HG03571 (cell line): Measurements from ENCODE around the gene RIN3.
"Not testable (repeated sequence)": the region's sequence is repeated elsewhere in the genome, so short reads cannot be mapped to it uniquely, and the experiment has no call there.

ENCODE experiments used
- ATAC-seq: cut with Tn5 transposase; IDR thresholded peaks from one replicate; pipeline ENCODE4 v1.9.1; 2021; ENCODE audit not compliant: unreplicated experiment

Gene RIN3

DNA sequence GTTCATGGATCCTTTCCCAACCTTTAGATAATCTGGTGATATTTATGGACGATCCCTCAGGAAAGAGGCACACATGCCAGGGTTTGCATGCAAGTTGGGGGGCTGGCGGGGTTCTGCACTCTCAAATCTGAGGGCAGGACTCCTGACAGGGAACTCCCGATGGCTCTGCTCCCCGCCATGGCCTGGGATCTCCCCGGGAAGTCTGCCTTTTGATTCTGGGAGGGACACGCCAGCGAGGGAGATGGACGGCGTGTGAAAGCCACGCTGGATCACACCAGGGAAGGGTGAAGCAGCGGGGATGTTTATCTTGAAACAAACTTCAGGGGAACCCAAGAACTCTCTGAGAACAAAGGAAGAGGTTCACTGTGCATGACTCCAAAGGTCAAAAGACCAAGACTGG, 191.2 kb downstream of the RIN3 start:
- no peak for ATAC-seq

DNA sequence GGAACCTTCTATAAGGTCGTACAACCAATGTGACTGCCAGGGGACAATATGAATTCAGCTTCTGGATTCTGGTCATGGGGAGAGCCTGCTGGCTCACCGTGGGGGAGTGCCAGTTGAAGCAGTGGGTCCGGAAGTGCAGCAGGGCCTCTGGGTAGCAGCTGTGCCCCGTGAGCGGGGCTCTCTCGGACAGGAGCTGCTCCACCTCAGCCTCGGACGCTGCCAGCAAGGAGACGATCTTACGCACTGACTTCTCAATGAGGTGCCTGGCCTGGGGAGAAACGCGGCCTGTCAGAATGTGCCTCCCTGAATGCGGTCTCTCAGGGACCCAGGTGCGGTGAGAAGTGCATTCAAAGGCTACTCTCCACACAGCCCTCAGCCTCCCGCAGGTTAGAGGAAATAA, 192.8 kb downstream of the RIN3 start:
- no peak for ATAC-seq

DNA sequence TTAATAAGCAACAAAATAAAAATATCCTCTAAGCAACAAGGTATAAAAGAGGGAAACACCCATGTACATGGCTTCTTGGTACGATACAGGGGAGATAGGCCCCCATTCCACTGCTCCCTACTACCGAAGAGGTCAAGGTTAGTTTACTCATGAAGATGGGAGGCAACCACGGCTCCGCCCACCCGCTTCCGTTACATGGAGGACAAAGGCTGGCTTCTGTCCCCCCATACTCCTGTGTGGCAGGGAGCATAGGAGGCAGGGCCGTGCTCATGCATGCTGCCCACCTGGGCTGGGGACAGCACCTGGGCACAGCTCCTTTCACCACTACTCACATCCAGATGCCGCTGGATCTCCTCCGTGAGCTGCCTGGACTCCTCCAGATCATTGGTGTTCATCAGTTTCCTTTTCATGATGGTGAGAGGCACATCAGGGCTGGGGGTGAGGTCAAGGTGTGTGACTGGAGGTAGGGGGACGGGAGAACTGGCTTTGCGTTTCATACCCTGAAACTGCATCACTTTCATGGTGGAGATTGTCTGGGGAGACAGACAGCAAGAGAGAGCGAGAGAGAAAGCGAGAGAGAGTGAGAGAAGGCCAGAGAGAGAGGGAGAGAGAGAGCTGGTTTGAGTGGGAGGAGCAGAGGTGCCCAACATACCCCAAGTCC, 195.9 kb downstream of the RIN3 start:
- no peak for ATAC-seq

DNA sequence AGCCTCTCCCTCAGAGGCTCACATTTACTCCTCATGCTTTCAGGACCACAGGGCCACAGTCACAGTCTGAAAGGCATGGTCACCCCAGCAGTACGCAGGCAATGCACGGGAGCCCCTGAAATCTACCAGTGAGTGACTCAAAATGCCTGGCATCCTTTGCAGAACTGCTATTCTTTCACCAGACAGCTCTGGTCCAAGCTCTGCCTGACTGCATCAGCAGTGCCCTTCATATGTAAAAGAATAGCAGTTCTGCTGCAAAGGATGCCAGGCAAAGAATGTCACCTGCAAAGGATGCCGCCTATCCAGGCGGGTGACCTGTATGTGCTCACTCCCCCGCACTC, 196.4 kb downstream of the RIN3 start:
- ATAC-seq, result no peak

DNA sequence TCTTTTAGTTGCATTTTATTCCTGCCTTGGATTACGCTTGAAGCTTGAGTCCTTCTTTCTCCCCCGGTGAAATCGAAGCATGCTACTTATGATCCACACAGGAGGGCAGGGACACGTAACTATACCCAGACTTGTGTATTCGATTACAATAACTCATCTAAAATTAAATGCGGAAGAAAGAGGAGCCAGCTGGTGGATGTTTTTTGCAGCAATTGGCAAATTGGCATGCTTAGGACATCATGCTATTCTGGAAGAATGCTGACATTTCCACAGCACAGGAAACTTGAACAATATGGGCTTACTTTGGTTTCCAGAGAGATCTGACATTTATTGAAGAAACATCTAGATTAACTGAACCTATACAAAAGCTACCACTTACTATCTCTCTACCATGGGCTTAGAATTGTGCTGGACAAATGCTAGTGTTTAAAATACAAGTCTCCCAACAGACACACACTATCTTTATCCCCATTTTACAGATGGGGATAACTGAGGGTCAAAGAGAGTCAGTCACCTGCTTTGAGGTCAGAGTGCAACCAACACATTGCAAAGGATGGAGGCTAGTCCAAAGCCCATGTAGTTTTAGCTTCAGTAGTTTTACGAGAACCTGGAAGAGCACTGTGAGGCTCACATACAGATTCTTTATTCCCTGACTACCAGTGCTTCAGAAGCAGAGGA, 198.5 kb downstream of the RIN3 start:
- ATAC-seq, result no peak

DNA sequence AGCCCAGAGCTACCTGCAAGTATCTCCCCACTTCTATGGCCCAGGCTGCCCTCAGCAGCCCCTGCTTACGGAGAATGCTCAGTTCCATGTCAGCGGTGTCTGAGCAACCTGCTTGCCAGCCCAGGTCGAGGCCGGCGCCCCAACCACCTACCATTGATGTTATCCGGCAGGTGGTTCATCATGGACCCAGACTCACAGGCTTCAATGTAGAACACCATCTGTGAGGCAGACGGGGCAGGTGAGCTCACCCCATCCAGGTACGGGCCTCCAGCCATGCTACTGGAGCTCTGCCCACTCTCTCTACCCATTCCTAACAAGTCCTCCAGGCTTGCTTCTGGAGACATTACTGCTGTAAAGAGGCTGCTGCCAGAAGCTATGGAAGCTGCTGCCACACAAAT, 199.1 kb downstream of the RIN3 start:
- no peak for ATAC-seq

DNA sequence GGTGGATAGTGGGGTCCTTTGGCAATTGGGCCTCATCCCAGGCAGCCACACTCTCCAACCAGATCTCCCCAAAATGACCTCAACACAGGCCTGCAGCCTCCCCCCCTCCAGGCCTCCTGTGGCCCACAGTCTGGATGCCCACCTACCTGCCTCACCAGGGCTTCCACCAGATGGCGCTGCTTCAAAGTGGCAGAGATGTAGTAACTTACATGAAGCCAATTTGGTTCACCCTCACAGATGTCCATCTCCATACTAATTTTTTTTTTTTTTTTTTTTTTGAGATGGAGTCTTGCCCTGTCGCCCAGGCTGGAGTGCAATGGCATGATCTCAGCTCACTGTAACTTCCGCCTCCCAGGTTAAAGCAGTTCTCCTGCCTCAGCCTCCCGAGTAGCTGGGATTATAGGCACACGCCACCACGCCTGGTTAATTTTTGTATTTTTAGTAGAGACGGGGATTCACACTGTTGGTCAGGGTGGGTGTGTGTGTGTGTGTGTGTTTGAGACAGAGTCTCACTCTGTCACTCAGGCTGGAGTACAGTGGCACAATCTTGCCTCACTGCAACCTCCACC, 201.2 kb downstream of the RIN3 start:
- ATAC-seq, result not testable (repeated sequence)

DNA sequence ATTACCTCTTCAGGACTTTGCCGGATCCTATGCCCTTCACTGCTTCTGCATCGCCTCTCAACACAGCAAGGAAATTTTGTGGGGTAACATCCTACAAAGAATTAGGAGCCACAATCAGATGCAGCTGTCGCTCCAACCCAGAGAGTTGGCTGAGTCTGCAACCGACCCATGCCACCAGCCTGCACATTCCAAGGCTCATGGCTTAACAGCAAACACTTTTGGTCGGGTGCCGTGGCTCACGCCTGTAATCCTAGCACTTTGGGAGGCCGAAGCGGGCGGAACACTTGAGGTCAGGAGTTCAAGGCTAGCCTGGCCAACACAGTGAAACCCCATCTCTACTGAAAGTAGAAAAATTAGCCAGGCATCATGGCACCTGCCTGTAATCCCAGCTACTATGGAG, 202.6 kb downstream of the RIN3 start:
- ATAC-seq, result no peak

DNA sequence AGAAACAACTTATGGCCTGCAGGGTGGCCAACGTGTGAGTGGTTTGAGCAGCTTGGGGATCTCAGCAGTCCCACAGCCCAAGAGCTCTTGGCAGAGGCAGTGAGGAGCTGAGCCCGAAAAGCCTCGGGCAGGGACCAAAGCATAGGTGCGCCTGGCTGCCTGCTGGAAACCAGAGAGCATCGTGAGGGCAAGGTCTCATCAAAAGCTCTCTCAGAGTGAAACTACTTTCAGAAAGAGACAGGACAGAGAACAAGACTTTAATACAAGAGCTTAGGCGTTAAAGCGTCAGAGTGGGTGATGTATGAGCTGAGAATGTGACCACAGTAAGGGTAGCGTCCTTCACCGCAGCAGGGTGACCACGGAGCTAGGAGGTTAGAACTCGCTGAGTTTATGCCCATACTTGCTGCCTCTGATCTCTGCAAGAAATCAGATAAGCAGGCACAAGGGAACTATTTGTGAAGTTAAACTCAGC, 204.0 kb downstream of the RIN3 start:
- ATAC-seq, result no peak

DNA sequence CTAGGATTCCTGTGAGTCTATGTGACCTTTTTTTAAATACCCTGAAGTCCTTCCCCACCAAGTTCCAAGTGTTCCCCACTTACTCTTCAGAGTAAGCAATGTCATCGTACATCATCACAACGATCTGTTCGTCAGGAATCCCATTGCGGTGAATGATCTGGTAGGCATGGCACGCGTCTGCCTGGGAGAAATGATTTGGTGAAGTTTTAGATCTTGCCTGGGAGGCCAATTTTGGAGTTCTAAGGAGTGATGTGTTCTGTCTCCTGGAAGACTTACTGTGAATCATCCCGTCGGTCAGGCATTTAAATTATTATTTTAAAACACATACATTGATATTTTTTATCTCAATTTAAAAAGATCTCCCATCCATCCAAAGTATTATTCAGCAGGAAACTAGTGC, 205.1 kb downstream of the RIN3 start:
- ATAC-seq, result no peak

DNA sequence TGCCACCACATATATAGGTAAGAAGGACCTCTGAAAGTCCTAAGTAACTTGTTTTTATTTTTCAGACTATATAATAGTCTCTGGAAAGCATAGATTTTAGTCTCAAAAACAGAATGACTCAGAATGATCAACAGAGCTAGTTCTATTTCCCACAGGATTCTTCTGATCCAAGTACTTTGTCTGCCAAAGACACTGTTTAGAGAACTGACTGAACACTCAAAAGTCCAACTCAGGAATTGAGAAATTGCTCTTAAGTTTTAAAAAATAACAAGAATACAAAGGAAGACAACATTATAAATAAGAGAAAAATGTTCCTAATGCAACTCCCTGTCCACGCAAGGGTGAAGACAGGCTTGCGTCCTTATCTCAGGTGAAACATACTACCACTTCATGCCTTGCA, 205.8 kb downstream of the RIN3 start:
- ATAC-seq, result no peak

DNA sequence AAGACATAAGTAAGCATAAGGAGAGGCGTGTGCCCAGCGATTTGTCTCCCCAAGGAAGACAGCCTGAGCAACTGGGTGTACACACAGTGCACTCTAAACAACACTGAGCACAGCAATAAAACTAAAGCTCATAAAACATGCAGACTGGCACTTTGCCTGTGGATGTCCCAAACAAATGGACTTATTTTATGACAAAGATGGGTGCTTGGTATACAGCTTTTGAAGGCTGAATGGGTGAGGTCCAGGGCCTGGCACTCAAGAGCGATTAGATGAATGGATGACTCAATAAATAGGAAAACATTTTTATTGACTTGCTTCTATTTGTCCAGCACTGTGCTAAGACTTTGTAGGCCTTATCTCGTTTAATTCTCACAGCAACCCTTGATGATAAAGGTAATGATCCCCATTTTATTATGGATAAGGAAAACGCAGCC, 206.3 kb downstream of the RIN3 start:
- ATAC-seq, result no peak

DNA sequence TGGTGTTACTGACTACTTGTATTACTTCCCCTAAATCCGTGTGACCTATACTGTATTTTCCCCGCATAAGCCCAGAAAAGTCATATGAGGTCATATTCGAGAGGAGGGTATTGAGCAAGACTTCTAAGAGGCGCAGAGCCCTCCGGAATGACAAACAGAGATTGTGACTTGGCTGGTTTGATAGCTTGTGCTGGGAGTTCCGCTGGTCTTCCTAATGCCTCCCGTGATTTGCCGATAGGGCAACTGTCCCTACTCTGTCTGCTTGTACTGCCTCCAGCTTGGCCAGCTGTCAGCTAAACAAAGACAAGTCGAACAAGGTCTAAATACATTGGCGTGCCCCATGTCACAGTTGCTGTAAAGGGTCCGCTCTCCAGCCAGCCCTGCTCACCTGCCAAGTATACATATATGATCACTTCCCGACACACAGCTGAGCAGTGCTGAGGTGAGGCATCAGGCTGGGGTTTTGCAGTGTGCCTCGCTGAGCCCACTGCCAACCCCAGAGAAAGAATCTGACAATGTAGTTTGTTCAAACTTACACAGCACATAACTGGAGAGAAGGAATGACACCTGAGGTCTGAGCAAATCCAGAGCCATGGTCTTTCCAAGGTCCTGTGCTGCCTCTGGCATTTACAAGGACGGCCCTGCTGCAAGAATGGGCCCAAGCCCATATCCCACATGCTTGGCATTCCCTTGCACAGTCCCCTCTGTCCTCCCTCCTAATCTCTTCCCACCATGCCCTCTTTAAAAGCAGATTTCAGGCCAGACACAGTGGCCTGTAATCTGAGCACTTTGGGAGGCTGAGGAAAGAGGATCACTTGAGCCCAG, 211.1 kb downstream of the RIN3 start:
- no peak for ATAC-seq

DNA sequence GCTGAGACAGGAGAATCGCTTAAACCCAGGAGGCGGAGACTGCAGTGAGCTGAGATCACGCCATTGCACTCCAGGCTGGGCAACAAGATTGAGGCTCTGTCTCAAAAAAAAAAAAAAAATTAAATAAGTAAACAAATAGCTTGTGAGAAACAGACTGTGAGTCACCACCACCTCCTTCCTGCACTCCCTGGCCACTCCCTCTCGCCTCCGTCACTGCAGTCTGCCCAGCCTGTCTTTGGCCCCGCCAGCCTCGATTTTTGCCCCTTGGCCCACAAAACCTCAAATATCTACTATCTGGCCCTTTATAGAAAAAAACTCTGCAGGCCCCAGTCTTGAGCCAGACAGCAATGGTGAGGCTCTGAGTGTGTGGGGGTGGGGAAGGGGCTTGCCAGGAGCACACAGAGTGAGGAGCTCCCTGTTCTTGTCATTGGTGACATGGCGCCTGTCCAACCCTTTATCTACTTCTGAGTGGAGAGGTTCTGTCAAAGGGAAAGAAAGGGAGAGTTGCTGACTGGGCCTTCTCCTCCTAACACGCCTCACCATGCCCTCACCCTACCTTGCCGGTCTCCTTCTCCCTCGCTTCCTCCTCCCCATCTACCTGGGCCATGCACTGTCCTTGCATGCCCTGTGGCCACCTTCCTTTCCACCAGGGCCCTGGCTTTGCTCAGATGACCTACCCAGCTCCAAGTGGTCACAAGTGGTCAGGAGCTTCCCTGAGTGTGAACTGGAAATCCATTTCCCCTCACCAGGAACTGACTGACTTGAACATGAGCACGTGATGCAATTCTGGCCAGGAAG, 212.8 kb downstream of the RIN3 start:
- no peak for ATAC-seq

DNA sequence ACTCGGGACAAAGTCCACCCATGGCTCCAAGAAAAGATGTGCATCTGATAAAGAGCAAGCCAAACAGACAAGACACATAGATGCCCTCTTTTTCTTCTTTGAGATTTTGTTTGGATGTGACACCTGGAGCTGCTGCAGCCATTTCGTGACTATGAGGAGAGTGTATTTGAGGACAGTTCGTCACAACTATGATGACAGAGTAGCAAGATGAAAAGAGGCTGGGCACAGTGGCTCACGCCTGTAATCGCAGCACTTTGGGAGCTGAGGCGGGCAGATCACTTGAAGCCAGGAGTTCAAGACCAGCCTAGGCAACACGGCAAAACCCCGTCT, 213.3 kb downstream of the RIN3 start:
- ATAC-seq, result no peak

DNA sequence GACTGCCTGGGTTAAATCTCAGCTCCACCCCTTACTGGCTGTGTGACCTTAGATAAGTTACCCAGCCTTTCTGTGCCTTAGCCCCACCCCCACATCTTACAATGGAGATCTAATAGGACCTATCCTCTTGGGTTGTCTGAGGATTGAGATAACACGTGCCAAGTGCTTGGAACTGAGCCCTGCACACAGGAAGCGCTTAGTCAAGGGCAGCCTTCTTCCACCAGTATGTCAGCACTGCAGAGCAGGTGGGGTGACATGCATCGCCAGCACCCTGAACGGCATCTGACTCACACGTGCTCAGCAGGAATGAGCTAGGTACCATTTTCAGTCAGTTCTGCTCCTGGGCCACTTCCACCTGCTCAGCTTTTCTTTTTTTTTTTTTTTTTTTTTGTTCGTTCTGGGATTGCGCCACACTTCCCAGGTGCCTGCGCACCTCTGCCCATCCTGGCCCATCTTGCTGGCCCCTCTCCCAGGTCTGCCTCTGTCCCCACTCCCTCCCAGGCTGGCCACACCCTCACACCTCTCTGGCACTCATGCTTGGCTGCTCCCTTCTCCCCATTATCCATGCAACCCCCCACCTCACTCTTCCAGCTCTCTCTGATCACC, 215.3 kb downstream of the RIN3 start:
- ATAC-seq, result no peak

DNA sequence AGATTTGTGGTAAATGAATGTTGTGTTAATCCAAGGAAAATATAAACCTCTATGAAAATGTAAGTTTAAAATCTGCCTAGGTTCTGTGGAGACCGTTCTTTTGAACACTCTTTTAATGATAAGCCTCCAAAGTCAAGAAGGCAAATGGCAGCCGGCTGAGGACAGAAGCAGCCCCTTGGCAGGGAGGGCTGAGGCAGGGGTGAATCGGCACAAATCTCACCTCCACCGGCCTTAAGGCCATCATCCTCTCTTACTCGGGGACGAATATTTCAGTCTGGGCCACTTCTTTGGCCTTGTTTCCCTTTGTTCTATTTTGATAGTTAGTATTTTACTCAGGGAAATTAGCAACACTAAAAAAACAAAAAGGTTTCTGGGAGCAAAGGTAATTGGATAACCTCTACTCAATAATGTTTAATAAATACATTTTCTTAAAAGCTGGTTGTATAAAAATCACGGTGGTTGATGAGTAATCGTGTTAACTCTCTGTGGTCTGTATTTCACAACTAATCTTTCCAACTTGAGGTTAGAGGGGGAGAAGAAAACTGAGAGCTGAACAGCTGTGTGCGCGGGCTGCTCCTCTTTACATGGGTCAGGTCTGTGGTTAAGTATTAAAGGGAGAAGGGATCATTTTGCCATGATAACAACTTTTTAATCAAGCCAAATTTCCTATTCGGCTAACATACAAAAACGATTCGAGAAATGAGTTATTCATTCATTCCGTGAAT, 216.2 kb downstream of the RIN3 start:
- no peak for ATAC-seq

DNA sequence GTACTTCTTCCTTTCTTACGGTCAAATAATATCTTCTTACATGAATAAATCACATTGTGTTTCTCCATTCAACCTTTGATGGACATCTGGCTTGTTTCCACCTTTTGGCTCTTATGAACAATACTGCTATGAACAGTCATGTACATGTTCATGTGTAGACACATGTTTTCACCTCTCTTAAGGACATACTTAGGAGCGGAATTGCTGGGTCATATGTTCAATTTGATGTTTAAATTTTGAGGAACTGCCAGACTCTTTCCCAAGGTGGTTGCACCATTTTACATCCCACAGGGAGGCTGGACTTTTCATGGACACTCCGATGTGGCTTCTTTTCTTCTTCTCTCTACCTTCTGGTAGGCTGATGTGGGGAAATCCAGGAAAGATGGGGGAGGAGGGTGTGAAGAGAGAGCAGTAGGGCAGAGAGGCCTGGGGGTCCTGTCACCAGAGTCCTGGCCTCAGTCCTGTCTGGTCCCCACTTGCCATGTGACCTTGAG, 218.1 kb downstream of the RIN3 start:
- no peak for ATAC-seq

DNA sequence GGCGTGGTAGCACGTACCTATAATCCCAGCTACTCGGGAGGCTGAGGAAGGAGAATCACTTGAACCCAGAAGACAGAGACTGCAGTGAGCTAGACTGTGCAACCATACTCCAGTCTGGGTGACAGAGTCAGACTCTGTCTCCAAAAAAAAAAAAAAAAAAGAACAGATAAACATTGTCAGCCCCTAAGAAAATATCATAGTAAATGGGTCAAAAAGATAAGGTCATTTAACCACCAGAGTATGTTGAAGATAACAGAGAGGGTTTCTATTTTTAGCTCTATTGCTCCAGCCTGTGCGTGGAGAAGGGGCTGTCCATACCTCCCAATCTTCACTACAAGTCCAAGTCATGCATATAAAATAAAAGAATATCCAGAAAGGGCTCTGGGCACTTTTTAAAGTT, 219.4 kb downstream of the RIN3 start:
- ATAC-seq, result no peak

DNA sequence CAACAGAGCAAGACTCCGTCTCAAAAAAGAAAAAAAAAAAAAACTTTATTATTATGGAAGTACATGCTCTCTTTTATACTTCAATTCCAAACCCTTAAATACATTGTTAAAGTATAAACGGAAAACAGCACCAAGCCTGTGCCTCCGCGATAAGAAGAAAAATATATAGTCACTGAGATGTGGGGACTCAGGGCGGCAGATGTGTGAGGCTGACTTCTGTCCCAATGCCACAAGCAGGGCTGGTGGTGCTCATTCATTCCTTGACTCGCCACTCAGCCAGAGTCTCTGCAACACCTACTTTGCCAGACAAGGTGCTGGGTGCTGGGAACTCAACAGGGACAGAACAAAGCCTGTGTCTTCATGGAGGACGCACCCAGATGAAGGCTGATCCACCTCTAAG, 221.0 kb downstream of the RIN3 start:
- ATAC-seq, result no peak
